PC-9 (cell line): ENCODE results near the gene RUVBL2.

Experiments used
- EZH2 ChIP-seq: fragments of 200-600 bp; sonication (generic); IDR thresholded peaks from 2 replicates; pipeline ENCODE4 v1.8.0; 2017; ENCODE audit warnings: antibody characterized with exemption, low read depth
- TF ChIP-seq, protein P1 (sequence below): fragments of 200-600 bp; sonication (generic); conservative IDR thresholded peaks from 2 replicates; pipeline ENCODE4 v1.6.1; 2017; ENCODE audit warnings: mixed run types, antibody characterized with exemption, mild to moderate bottlenecking, moderate library complexity

DNA sequence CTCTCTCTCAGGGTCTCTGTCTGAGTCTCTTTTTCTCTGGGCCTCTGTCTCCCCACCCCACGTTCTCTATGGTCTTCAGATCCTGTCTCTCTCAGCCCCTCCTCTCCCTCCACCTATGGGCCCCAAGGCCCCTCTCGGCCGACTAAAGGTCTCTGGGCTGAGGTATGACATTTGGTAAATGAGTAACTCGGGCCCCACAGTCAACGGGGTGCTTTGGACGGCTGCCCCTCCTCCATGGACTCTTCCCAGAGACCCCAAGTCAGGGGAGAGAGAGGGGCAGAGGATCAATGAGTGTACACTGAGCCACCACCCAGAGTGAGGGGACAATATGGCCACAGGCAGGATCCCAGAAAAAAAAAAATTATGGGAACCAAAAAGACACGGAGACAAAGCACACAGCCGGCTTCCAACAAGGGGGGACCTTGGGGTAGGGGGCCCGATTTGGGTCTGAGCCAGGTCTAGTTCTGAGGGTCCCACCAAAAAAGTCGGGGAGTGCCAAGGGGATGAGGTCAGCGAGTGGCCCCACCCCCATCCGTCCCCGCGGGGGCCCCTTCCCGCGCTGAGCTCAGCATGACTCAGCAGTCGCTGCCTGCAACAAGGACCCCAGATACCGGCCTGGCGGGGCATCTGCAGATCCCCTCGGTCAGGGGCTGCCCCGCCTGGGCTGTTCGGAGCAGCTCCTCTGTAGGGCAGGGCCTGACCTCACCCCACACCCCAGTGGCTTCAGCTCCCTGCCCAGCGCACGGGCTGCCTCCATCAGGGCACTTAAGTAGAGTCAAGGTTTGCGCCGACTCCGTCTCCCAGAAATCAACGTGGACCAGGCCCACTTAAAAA lies 30.1 kb upstream of the RUVBL2 start:
- TF ChIP-seq, protein P1, sequence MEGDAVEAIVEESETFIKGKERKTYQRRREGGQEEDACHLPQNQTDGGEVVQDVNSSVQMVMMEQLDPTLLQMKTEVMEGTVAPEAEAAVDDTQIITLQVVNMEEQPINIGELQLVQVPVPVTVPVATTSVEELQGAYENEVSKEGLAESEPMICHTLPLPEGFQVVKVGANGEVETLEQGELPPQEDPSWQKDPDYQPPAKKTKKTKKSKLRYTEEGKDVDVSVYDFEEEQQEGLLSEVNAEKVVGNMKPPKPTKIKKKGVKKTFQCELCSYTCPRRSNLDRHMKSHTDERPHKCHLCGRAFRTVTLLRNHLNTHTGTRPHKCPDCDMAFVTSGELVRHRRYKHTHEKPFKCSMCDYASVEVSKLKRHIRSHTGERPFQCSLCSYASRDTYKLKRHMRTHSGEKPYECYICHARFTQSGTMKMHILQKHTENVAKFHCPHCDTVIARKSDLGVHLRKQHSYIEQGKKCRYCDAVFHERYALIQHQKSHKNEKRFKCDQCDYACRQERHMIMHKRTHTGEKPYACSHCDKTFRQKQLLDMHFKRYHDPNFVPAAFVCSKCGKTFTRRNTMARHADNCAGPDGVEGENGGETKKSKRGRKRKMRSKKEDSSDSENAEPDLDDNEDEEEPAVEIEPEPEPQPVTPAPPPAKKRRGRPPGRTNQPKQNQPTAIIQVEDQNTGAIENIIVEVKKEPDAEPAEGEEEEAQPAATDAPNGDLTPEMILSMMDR = no peak
- no peak for TF ChIP-seq EZH2
